Amniotic epithelial cell (primary cell): Measurements from ENCODE around the gene NPHP4.
"Not testable (repeated sequence)": the region's sequence is repeated elsewhere in the genome, so short reads cannot be mapped to it uniquely, and the experiment has no call there.

Experiments
- DNase-seq: peaks from one replicate; pipeline ENCODE4 v3.0.0-alpha.2; 2010; ENCODE audit warnings: low read depth

NPHP4 gene

DNA sequence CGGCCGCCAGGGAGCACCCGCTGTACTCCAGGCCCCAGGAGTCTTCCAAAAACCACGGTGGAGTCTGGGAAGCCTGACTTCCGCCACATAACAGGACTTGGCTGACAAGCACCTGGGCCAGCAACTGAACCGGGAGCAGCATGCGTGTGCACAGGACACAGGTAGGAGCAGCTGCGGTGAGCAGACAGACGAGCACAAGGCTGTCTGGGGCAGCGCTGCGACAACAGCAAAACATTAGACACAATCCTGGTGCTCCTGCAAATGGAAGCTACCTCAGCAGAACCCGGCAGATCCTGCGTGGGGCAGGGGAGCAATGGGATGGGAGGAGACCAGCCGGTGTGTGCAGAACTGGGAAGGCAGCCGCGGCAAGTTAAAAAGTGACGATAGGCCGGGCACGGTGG lies 80.4 kb downstream of the NPHP4 start:
- DNase-seq: no peak

DNA sequence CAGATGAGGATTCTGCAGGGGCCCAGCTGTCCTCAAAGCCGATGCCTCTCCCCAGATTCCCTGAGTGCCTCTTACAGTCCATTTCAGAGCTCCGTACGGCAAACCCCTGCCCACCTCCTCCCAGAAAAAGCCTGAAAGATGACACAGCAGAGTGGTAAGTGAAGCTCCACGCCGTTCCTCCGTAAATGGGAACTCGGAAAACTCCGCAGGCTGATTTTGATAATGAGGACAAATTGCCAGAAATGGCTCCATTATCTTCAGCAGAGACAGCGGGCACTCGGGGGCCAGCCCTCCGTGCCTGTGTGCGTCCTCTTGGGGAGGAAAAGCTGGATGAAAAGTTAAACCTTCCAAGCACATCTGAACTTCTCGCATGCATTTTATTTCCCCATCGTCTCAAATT lies 81.1 kb downstream of the NPHP4 start:
- no peak for DNase-seq

DNA sequence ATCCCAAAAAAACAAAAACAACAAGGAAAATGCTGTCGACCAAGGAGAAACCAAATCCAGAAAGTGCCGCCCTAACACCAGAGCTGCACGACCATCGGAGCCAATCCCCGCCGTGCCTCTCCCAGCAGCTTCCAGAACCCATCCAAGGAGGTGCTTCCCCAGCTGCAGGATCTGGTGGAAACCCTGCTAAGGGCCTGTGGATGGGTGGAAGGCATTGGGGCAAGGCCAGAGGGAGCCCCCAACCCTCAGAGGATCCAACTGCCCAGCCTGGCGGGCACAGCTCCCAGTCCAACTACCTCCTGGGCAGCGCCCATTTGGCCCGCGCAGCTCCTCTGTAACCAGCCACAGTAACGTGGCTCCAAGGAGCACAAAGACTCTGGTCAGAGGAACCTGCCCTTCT lies 81.6 kb downstream of the NPHP4 start:
- DNase-seq: no peak

DNA sequence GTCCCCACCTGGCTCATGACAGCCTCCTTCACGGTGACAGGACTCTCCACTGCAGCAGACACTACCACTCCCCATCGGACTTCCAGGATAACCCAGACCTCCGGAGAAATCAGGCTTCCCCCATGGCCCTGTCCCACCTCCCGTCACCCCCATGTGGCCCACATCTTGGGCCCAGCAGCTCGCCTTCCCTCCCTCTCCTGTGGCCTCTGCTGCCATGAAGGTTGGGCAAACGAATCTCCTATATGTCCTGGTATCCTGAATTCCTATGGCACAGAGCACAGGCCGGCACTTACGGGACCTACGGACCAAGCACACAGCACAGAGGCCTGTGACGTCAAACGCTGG lies 82.0 kb downstream of the NPHP4 start:
- no peak for DNase-seq

DNA sequence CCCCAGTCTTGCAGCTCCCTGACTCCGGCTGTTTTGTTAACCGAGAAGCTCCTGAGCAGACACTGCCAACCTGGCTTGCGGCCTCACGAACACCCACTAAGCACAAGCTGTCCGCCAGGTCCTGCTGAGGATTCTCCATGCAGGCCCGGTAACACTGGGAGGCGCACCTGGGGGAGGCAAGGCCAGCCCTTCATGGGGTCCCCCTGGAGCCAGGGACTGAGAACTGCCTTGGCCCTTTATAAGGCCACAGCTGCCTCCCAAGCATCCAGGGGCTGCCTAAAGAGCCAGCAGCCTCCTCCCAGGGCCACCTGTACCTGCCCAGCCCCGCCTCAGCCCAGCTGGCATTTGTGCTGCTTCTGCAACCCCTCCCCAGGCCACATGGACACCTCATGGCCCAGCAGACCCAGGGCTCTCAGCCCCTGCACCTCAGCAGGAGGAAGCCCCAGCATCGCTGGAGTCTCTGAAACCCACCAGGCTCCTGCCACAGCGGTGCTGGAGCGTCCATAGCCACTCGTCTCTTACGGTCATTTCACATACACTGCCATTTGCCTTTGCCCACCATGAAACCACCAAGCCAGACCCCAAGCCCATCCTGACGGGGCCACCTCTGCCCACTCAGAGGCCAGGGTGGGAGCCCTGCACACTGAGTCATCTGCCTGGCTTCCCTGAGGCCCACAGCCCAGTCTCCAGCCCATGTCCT lies 82.5 kb downstream of the NPHP4 start:
- DNase-seq: no peak

DNA sequence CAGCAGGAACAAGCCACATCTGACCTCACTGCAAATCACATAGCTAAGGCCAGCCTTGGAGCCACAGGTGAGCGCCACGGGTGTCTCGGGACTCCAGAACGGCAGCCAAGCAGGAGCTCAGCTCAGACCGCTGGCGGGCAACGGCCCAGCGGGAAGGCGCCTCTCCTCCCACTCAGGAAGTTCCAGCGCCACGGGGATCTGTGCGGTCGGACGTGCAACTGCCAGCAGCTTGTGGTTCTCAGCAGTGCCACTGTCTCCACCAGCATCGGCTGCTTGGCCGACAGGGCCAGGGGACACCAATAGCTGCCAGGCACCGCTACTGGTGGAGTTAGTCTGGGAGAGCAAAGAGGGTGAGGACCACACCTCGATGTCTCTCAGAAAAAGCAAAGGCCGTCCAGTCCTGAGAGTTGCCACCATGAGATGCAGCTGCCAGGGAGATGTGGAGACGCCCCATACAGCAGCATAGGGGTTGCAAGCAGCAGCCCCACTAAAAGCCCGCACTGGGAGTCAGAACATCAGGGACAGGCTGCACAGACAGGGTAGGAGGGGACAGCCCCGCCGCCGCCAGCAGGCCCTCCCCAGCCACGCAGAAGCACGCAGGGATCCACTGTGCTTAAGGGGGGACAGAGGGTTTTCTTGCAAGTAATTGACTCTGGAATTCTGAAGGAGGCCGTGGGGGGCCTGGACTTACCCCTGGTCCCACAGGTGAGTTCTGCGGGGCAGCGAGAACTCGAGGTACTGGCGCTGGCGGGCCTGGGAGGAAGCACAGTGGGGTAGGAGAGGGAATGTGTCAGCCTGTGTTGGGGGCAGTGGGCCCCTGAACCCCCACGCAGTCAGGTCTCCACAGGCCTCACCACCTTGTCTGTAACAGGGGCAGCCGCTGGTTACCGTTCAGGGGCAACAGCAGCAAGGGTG lies 83.5 kb downstream of the NPHP4 start:
- no peak for DNase-seq

DNA sequence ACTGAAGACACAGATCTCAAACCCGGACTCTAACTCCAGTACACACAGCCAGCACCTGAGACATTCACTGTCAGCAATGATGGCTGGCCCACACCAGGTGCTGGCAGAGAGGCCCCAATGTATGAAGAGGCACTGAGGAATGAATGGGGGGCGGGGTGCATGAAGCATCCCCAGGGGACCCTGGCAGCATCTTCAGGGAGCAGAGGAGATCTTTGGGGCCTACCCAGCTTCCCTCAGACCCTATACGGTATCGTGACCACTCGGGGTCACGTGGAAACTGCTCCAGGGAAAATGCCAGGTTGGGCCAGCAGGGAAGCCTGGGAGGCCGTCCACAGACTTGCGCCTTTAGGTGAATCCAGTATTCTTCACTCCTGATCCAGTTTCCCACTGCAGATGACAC lies 84.3 kb downstream of the NPHP4 start:
- no peak for DNase-seq

DNA sequence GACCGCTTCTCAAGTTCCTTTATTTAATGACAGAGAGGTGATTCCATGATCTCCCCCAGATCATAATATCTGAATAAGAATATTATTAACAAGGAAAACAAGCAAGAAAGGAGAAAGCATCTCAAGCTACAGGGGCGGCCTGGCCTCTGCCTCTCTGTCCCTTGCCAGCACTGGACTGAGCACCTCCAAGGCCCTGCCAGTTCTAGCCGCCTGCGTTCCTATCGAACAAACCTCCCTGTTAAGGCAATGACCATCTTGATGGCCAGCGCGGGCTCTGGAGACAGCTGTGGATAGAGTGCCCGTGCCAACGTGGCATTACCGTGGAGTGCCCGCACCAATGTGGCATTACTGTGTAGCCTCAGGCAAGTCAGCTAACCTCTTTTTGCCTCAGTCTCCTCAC lies 84.8 kb downstream of the NPHP4 start:
- no peak for DNase-seq

DNA sequence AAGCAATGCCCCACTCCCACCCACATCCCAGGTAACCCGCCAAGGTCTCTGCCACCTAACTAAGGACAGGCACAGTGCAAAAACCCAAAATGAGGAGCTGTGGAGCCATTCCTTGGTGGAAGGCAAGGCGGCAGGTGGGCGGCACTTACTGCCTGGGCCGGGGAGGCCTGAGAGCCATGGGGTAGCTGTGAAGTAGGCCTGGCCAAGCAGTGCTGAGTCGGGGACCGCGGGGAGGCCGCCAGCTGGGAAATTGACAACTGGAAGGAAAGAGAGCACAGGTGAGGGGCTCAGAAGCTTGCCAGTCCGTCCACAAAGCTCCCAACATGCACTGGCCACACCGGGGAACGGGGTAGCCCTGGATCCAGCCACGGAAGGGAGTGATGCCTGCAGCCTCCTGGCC lies 85.3 kb downstream of the NPHP4 start:
- DNase-seq: no peak

DNA sequence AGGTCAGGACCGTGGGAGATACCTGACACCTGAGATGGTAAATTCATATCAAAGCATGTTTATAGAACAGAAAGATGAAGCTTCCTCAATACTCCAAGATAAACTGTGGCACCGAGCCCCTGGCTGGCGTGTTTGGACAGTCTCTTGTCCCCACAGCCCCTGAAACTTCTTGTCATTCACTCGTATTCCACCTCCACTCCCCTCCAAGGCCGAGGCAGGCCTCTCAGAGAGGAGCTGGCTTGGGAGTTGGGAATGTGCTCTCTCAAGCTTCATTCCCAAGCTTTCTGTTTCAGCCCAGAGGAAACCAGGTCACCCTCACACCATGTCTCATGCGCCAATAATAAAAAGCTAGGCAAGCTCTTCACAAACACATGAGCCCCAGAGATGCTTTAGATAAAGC lies 86.1 kb downstream of the NPHP4 start:
- DNase-seq: no peak

DNA sequence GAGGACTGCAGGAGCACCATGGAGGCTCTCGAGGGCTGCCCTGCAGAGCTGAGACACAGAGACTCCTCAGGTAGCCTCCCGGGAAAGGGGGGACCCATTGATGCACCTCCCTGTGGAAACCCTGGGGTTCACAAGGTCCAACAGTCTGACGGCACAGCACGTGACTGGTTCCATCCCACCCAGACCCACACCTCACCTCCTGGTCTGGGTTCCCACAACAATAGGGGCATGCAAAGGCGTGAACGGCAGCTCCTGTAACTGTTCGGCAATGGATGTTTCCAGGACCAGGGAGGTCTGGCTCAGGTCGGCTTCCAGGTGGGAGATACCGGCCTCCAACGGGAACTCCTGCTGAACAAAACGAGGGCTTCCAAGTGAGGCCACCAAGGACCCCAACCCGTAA lies 86.8 kb downstream of the NPHP4 start:
- DNase-seq: no peak

DNA sequence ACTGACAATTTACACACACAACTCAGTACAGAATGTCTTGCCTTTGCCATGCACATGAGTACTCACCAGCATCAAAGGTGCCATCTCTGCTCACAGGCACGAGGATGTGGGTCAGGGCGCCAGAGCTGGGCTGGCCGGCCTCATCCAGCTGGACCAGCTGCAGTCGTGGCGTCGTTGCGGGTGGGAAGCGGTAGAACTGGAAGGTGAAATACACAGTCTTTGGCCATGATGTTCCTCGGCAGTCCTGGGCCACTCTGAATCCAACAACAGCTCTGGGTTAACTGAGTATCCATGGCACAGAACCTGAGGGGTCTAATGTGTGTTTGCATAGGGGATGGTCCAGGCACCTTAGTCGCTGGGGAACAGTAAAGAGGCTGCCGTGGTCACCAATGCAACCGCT lies 87.7 kb downstream of the NPHP4 start:
- DNase-seq: no peak

DNA sequence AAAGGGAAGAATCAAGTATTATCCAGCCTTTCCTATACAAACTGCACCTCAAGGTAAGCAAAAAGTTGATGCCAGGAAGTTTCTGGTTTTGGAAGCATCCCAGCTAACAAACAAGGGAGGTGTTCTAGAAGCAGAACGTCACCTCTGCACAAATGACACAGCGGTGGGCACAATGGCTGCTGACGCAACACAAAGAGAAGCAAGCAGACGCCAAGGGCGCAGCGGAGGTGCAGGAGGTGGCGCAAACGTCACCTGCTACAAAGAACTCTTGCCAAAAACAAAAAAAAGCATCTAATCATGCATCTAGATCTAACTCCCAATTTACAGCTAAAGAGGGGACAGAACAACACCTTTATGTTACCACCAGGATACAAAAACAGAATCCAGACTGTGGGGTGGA lies 88.5 kb downstream of the NPHP4 start:
- DNase-seq: no peak

DNA sequence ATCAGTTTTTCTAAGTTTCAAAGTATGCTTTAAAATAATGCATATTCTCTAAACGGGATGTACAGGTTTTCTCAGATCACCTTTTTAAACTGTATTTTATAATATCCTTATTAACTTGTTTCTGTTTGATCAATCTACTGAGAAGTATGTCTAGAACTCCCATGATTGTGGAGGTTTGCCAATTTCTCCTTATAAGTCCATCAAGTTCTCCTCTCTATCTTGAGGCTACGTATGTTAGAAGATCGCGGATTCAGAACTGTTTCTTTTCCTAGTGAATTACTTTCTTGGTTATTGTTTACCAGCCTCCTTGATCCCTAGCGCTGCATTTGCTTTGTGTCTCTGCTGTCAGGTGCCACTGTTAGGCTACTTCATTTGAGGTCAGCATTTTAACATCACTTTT lies 89.2 kb downstream of the NPHP4 start:
- no peak for DNase-seq

DNA sequence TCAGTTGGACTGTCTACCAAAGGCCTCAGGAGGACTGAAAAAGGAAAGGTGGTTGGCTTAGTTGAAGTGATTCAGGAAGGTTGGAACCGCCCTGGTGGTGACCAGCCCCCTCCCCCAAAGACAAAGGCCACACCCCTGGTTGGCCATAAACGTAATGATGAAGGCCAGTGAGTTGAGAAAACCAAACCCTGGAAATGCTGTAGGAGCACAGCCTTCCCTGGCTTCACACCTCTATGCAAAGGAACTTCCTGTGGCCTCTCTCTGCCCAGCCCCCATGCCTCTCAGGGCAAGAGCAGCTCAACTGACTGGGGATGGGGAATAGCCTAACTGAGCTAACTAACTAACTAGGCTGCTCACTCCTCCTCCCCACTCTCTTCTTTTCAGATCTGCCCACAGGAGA lies 90.4 kb downstream of the NPHP4 start:
- no peak for DNase-seq

DNA sequence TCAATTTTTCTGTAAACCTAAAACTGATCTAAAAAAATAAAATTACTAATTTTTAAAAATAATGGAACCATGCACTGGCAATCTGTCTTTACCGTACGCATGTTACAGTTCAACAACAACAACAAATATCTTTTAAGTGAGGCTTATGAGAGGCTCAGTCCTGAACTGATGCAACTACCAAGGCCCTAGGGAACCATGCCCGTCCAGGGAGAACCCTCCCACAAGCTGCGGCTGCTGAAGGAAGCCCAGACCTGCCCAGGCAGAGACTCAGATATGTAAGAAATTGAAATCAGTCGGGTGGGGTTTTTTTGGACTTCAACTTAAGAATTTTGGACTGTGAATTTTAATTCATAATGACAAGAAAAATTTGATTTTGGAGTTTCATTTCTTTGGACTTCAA lies 91.1 kb downstream of the NPHP4 start:
- no peak for DNase-seq

DNA sequence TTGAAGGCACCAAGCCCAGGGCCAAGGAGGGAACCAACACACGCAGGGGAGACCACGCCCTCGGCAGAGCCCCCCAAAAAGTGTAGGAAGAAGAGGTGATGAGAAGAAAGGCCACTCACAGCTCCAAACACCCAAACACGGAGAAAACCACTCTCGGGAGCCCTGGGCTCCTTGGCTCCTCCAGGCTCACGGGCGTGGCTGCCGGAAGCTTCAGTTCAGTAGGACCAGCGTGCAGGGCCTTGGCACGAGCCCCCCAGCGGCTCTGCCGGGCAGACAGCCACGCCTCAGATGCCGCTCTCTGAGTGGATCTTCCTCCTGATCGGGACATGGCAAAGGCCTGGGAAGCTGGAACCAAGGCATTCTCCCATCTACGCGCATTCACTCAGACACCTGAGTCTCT lies 94.0 kb downstream of the NPHP4 start:
- no peak for DNase-seq

DNA sequence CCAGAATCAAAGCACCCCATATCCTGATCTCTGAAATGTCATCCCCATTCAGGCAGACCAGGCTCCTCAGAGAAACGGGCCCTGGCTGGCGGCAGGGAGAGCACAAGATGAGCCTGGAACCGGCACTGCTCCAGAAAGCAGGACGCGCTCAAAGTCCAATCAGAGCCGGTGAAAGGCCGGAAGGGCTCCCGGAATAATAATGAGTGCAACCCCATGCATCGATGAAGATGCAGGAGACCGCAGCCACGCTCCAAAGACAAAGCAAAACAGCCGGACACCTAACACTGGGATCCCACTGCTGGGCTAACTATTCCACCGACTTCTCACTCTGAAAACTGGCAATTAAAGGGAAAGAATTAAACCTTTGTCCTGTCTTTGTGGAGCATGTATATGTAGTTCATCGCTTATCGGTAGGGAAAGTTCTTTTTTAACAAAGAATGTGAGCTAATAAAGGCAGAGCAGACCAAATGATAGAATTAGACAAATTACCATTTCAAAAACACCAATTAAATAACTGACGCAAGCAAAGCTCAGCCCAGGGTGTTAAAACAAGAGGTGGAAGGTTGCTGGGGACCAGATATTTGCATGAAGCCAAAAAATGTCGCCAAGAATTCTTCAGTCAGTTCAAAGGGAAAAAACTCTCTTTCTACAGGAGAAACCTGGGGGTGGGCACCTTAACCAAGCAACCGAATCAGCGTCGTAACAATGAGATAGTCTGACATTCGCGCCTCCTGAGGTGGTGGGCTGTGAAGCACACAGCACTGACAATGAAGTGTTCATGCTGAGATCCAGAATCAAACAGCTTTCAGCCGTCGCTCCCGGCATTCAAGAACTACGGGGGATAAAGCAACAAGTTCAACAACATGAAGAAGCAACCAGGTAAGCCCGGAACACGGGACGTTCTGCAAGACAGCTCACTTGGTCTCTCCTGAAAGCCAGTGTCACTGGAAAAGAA lies 95.2 kb downstream of the NPHP4 start:
- no peak for DNase-seq

DNA sequence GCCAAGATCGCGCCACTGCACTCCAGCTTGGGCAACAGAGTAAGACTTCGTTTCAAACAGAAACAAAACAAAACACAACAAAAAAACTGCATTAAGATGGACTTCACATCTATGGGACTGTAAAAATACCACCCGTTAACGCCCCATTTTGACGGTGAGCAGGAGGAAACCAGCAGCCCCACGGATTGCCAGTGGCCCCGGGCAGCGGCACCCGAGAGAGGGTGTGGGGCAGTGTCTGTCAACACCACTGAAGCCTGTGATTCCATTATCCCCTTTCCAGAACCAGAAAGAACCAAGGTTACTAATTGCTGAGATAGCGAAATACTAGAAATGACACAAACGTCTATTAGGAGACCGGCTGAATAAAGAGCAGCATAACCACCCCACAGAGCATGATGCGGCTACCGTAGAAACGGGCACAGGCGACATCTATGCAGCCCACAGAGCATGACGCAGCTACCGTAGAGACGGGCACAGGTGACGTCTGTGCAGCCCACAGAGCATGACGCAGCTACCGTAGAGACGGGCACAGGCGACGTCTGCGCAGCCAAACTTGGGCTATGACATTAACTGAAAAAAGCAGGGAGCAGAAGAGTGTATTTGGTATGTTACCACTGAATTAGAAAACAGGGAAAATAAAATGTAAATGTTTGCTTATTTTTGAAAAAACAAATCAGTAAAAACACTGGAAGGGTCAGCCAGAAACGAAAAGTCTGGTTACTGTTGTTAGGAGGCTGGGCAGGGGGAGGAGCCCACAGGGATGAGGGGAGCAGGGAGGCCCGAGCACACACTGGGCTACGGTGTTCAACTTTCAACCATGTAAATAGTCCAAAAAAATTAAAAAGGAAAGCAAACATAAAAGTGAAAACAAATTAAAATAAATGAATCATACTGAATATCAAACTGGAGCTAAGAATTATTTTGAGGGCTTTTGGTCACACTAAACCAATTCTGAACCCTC lies 96.5 kb downstream of the NPHP4 start:
- no peak for DNase-seq

DNA sequence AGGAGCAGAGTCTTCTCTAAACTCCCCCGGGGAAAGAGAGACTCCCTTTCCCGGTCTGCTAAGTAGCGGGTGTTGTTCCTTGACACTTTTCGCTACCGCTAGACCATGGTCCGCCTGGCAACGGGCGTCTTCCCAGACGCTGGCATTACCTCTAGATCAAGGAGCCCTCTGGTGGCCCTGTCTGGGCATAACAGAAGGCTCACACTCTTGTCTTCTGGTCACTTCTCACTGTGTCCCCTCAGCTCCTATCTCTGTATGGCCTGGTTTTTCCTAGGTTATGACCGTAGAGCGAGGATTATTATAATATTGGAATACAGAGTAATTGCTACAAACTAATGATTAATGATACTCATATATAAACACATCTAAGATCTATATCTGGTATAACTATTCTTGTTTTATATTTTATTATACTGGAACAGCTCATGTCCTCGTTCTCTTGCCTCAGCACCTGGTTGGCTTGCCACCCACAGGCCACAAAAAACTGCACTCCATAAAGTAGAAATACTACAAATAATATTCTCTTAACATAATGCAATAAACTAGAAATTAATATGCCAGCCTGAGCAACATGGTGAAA lies 98.4 kb downstream of the NPHP4 start:
- not testable (repeated sequence) for DNase-seq

DNA sequence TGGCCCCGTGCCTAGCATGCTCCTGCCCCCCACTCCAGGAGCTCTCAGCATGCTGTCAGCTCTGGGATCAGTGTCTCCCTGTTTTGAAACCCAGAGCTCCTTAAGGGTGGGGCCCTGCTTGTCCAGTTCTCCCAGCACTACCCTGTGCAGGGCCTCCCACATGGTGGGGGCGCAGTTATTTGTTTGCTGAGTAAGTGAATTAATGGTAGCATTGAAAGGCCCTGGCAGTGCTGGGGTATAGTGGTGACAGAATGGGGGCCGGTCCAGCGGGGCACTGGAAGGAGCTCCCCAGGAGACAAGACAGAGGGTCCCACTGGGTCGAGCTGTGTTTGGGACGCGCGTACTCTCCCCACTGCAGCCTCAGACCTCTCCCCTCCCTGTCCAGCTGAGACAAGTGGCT lies 99.9 kb downstream of the NPHP4 start:
- no peak for DNase-seq
